HepG2 (cell line): ENCODE data around the gene MRPL20. TPM values are rescaled to one million over a fixed set of nuclear protein-coding genes. Genes with fewer than 3 reads are reported as not detected.

Source experiments
- CTCF ChIP-seq: sonication (generic); formaldehyde crosslinking; IDR thresholded peaks from 2 replicates; pipeline ENCODE4 v1.5.0; 2020; ENCODE audit warnings: mild to moderate bottlenecking, missing genetic modification reagents, moderate library complexity
- DMTF1 ChIP-seq: sonication (generic); formaldehyde crosslinking; IDR thresholded peaks from 2 replicates; pipeline ENCODE4 v1.4.0; 2020; ENCODE audit warnings: mild to moderate bottlenecking, missing genetic modification reagents
- GATAD1 ChIP-seq: IDR thresholded peaks from 2 replicates; pipeline ENCODE4 v1.6.1; 2016; ENCODE audit warnings: missing genetic modification reagents, missing compliant biosample characterization
- HMGXB3 ChIP-seq: sonication (generic); formaldehyde crosslinking; IDR thresholded peaks from 2 replicates; pipeline ENCODE4 v1.4.0; 2020; ENCODE audit warnings: missing genetic modification reagents, borderline replicate concordance
- HNRNPH1 ChIP-seq: fragments of 200-400 bp; formaldehyde crosslinking; optimal IDR thresholded peaks from 2 replicates; pipeline ENCODE3; 2017; ENCODE audit warnings: mild to moderate bottlenecking, low read depth, low read length
- KLF11 ChIP-seq: IDR thresholded peaks from 2 replicates; pipeline ENCODE4 v1.6.1; 2016; ENCODE audit warnings: missing compliant biosample characterization
- MAFK ChIP-seq, 2 experiments: IDR thresholded peaks in 1 of 2; conservative IDR thresholded peaks in 1 of 2; 2 replicates each; pipeline ENCODE4 v1.6.1; 2011; ENCODE audit warnings: improper control_type of control experiment in 2 of 2, low read length in 2 of 2
- MED1 ChIP-seq: sonication (generic); formaldehyde crosslinking; IDR thresholded peaks from 2 replicates; pipeline ENCODE4 v1.4.0; 2020; ENCODE audit warnings: missing genetic modification reagents
- MEF2D ChIP-seq: sonication (generic); formaldehyde crosslinking; IDR thresholded peaks from 2 replicates; pipeline ENCODE4 v1.5.1; 2020; ENCODE audit warnings: mild to moderate bottlenecking, missing genetic modification reagents
- NCOR1 ChIP-seq: fragments of 200-600 bp; sonication (generic); IDR thresholded peaks from 2 replicates; pipeline ENCODE4 v1.7.0; 2017; ENCODE audit warnings: antibody characterized with exemption, low read length, borderline replicate concordance
- SOX5 ChIP-seq: IDR thresholded peaks from 2 replicates; pipeline ENCODE4 v1.6.1; 2016; ENCODE audit warnings: borderline replicate concordance
- TAF15 ChIP-seq: fragments of 200-400 bp; formaldehyde crosslinking; IDR thresholded peaks from one replicate; pipeline ENCODE4 v1.6.1; 2018; ENCODE audit warnings: mild to moderate bottlenecking, low read depth, low read length; ENCODE audit not compliant: poor library complexity, severe bottlenecking
- ZBTB33 ChIP-seq: sonication (generic); formaldehyde crosslinking; IDR thresholded peaks from 2 replicates; pipeline ENCODE4 v1.4.0; 2020; ENCODE audit warnings: missing genetic modification reagents
- ZFP36L2 ChIP-seq: sonication (generic); formaldehyde crosslinking; IDR thresholded peaks from 2 replicates; pipeline ENCODE4 v1.4.0; 2020; ENCODE audit warnings: missing genetic modification reagents
- ZNF275 ChIP-seq: sonication (generic); formaldehyde crosslinking; IDR thresholded peaks from 2 replicates; pipeline ENCODE4 v1.8.0; 2022; ENCODE audit warnings: missing genetic modification reagents, mild to moderate bottlenecking, inconsistent platforms, borderline replicate concordance
- ZNF446 ChIP-seq: sonication (generic); formaldehyde crosslinking; IDR thresholded peaks from 2 replicates; pipeline ENCODE4 v1.5.0; 2020; ENCODE audit warnings: mild to moderate bottlenecking, missing genetic modification reagents
- ZNF672 ChIP-seq: sonication (generic); formaldehyde crosslinking; IDR thresholded peaks from 2 replicates; pipeline ENCODE4 v1.8.1; 2022; ENCODE audit warnings: missing genetic modification reagents
- ZNF678 ChIP-seq: sonication (generic); formaldehyde crosslinking; IDR thresholded peaks from 2 replicates; pipeline ENCODE4 v1.4.0; 2020; ENCODE audit warnings: mild to moderate bottlenecking, missing genetic modification reagents
- polyA plus RNA-seq, 8 experiments: library from polyadenylated mRNA; depleted of rRNA in 3 of 8; stranded (reverse) in 7 of 8; unstranded in 1 of 8; fragments of >200 nt; fragmentation: Illumina TruSeq in 4 of 8; extraction: Trizol in 4 of 8; gene quantifications; 2 replicates each; pipeline versions ENCODE4 v1.2.1 to v1.2.3, GENCODE V29; 2011 to 2016; ENCODE audit warnings: low read depth in 4 of 8, missing spikeins in 1 of 8, mixed read lengths in 1 of 8; ENCODE audit not compliant: insufficient read depth in 1 of 8
- total RNA-seq, 5 experiments: library from RNA; depleted of rRNA; stranded (reverse); fragments of >200 nt; fragmentation: Illumina TruSeq; extraction: Trizol; gene quantifications; 2 replicates each; pipeline ENCODE4 v1.2.3, GENCODE V29; 2016; ENCODE audit warnings: low read depth in 1 of 5

Gene MRPL20
- total and polyA plus RNA-seq, 2 of the 13 experiments (the other 11 are each of a cell fraction or from before 2014, with no cell fraction given): 59.2 to 127 TPM

GRCh38 chr1:1431845-1432273 is 24.8 kb upstream of the MRPL20 start (continued):
- TF ChIP-seq CTCF: peak; percentile 21; the same call in 1 of the 2 replicates
- no peak for TF ChIP-seq ZFP36L2 (CRISPR knock-in tag)
- no peak for TF ChIP-seq ZNF672 (CRISPR knock-in tag)
- no peak for TF ChIP-seq ZNF678 (CRISPR knock-in tag)
- TF ChIP-seq ZNF446: peak; percentile 81; the same call in 1 of the 2 replicates
- TF ChIP-seq HMGXB3 (CRISPR knock-in tag): peak; percentile 48; the same call in 1 of the 2 replicates
- TF ChIP-seq MED1 (CRISPR knock-in tag): peak; percentile 78
- TF ChIP-seq NCOR1: no peak; the same call in 1 of the 2 replicates
- TF ChIP-seq MAFK (conservative IDR thresholded peaks at IDR 0.05 in 1 of 2, IDR thresholded peaks at IDR 0.05 in 1 of 2; ENCODE audit: low read length in 2 of 2): no peak
- no peak for TF ChIP-seq DMTF1 (CRISPR knock-in tag)
- TF ChIP-seq TAF15: peak; percentile 91
- TF ChIP-seq KLF11 (CRISPR knock-in tag): no peak
- TF ChIP-seq ZBTB33 (CRISPR knock-in tag): no peak
- TF ChIP-seq MEF2D: peak; percentile 32; the same call in 1 of the 2 replicates
- TF ChIP-seq GATAD1 (CRISPR knock-in tag): peak; percentile 53; the same call in 1 of the 2 replicates
- TF ChIP-seq SOX5 (CRISPR knock-in tag): peak; percentile 71; the same call in 1 of the 2 replicates
- peak; percentile 89 for TF ChIP-seq HNRNPH1
- no peak for TF ChIP-seq ZNF275 (CRISPR knock-in tag)
